Activated naive CD8-positive, alpha-beta T cell (primary cell): ENCODE data around the gene RAB1A.

Experiments used
- H3K27ac Mint-ChIP-seq: one replicate; pipeline ENCODE4 v1.8.0; 2021; ENCODE audit warnings: mixed read lengths
- H3K27me3 Mint-ChIP-seq: one replicate; pipeline ENCODE4 v1.8.0; 2021; ENCODE audit warnings: mixed read lengths
- H3K36me3 Mint-ChIP-seq: one replicate; pipeline ENCODE4 v1.8.0; 2021; ENCODE audit warnings: mixed read lengths
- H3K4me1 Mint-ChIP-seq: one replicate; pipeline ENCODE4 v1.8.0; 2021; ENCODE audit warnings: low read depth, mixed read lengths
- H3K4me3 Mint-ChIP-seq: one replicate; pipeline ENCODE4 v1.8.0; 2021; ENCODE audit warnings: mild to moderate bottlenecking, mixed read lengths
- H3K9me3 Mint-ChIP-seq: one replicate; pipeline ENCODE4 v1.8.0; 2021; ENCODE audit warnings: low read depth, mixed read lengths

Gene RAB1A

DNA sequence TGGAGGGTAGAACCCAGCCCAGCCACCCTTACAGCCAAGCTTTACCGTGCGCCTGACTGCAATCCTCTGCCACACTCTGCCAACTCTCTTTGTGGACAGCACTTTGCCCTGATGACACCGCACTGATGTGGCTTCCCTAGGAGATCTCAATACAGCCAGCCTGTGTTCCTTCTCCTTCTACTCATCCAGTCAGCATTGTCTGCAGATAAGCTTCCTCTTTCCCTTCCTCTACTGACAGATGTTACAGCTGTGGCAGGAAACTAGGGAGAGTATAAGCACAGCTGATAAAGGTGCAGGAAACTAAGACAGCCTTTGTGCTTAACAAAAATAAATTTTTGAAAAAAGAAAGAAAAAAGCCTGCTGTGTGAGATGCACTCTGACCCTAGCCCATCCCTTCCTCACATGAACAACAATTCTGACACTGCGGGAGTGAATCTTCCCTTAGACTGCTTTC lies 48.6 kb downstream of the RAB1A start:
- H3K27me3 Mint-ChIP-seq: no peaks in the 10 kb centered on the region
- no peak overlapping the region for H3K4me3 Mint-ChIP-seq
- no peaks in the 10 kb centered on the region for H3K36me3 Mint-ChIP-seq
- H3K4me1 Mint-ChIP-seq: peaks cover 10% of the 10 kb centered on the region
- peak overlapping the region; percentile 72 for H3K27ac Mint-ChIP-seq
- H3K9me3 Mint-ChIP-seq: no peaks in the 10 kb centered on the region

DNA sequence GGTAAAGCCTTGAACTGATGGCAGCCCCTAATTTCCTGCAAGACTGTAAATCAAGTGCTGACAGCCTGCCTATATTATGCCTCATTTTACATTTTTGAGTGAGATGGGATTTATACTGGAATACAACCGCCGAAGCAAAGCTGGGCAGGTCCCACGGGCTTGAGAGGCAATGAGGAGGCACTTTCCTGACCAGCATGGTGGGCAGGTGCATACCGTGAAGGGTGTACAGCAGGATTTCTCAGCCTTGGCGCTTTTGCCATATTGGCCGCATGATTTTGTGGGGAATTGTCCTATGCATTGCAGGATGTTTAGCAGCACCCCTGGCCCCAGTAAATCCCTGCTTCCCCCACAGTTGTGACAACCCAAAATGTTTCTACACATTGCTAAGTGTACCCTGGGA lies 50.9 kb downstream of the RAB1A start:
- Mint-ChIP-seq H3K4me1 (peaks cover 10% of the 10 kb centered on the region), H3K36me3 (no peaks in the 10 kb centered on the region)

DNA sequence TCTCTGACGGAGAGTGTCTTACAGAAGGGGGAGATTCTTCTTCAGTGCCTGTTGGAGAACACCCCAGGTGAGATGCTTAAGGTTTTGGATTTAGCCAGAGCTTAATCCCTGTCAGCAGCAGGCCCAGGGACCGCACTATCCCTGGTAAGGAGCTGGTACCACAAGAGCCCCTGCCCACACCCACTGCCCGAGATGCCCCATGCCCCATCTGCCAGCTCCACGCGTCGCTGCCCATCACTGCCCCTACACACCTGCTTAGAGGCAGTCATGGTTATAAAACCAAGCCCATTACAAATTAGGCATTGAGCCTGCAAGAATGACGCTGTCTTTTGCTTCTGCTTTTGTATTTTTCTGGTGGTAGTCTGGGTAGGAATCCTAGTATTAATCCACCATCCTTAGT lies 52.0 kb downstream of the RAB1A start:
- Mint-ChIP-seq H3K27ac (peak overlapping the region; percentile 37), H3K4me1 (peaks cover 10% of the 10 kb centered on the region), H3K27me3 (no peaks in the 10 kb centered on the region), H3K9me3 (no peaks in the 10 kb centered on the region), H3K4me3 (no peak overlapping the region), H3K36me3 (no peaks in the 10 kb centered on the region)

More for the DNA sequence above, 50.9 kb downstream of the RAB1A start:
- no peaks in the 10 kb centered on the region for H3K27me3 Mint-ChIP-seq
- H3K9me3 Mint-ChIP-seq: no peaks in the 10 kb centered on the region
- no peak overlapping the region for H3K27ac Mint-ChIP-seq
- H3K4me3 Mint-ChIP-seq: no peak overlapping the region

DNA sequence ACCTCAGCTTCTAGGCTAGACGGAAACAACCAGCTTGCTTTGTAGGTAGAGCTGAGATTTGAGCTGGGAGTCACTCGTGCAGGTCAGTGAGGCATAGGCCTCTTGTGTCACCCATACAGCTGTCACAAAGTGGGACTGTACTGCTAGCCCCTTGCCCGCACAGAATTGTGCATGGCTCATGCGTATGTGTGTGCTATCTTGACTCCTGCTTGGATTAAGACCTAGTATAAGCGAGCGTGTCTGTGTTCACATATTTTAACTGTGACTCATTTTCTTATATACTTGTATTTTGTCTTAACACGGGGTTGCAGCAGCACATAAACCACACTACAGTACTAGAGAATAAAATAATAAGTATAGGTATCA lies 53.6 kb downstream of the RAB1A start:
- H3K36me3 Mint-ChIP-seq: no peaks in the 10 kb centered on the region
- no peaks in the 10 kb centered on the region for H3K9me3 Mint-ChIP-seq
- no peaks in the 10 kb centered on the region for H3K4me1 Mint-ChIP-seq
- H3K27me3 Mint-ChIP-seq: no peaks in the 10 kb centered on the region
- no peak overlapping the region for H3K4me3 Mint-ChIP-seq
- H3K27ac Mint-ChIP-seq: peak overlapping the region; percentile 54

DNA sequence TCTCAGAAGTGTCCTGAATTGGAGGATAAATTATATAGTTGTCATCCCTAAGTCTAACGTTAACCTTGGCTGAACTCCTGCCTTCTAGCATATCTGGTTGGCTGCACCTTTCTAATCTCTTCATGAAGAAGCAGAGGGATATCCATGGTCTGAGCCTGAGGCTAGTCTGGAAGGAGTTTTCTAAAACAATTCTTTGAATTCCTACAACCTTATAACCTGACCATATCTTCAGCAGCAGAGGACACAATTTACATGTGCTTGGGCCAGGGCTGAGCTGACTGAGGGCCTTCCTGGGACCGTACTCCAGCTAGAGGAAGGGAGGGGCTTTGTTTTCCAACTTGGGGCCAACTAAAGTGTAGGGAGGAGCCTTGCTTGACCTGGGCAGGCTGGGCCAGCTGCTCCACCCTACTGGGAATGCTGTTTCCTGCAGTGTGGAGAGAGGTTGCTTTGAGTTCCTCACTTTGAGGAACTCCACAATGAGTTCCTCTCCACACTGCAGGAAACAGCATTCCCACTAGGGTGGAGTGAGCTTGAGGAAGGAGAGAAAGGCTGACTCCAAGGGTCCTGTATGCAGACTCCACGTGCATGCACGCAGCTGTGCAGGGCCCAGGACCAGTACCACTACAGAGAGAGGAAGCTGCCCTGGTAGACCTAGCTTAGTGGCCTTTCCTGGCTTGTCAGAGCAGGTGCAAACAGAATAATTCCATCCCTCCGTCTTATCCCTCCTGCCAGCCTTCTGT lies 54.1 kb downstream of the RAB1A start:
- Mint-ChIP-seq H3K36me3 (no peaks in the 10 kb centered on the region), H3K27me3 (no peaks in the 10 kb centered on the region), H3K27ac (peak overlapping the region; percentile 58), H3K9me3 (no peaks in the 10 kb centered on the region), H3K4me1 (peaks cover 1% of the 10 kb centered on the region), H3K4me3 (no peak overlapping the region)

DNA sequence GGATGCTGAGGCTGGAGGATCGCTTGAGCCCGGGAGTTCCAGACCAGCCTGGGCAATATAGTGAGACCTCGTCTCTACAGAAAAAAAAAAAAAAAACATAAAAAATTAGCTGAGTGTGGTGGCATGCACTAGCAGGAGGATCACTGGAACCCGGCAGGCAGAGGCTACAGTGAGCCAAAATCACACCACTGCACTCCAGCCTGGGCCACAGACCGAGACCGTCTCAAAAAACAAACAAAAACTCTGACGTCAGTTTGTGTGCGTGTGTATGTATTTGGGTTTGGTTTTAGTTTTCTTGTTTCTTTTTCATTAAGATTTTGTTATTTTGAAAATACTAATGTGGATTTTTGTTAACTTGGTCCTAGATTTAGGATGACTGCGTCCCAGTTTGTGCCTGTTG lies 54.7 kb downstream of the RAB1A start:
- Mint-ChIP-seq H3K27me3 (no peaks in the 10 kb centered on the region), H3K27ac (no peak overlapping the region), H3K4me3 (no peak overlapping the region), H3K4me1 (peaks cover 7% of the 10 kb centered on the region), H3K9me3 (no peaks in the 10 kb centered on the region), H3K36me3 (peaks cover 3% of the 10 kb centered on the region)

DNA sequence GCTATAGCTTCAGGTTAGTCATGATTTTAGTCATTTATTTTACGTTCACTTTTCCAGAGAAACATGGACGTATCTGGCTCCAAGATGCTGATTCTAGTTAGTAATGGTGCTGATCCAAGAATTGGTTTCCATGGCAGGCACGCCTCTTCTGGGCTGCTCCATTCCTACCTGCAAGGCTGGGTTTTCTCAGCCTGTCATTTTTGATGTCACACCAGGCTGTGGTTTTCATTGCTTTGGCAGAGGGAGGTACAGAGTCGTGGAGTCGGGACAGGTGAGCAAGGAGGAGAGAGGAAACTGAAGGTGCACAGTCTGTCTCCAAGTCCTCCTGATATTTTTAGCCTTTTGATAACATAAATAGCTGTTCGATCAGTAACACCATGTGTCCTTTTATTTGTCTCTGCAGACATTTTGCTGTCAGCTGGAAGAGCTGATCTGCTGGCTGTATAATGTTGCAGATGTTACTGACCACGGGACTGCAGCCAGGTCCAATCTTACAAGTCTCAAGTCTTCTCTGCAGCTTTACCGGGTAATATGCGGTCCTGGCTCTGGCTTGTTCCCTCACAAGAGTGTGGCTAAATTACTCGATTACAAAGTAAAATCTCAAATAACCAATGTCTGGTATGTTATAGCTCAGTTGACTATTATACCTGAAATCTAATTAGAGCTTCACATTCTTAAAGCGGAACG lies 55.9 kb downstream of the RAB1A start:
- H3K27ac Mint-ChIP-seq: peak overlapping the region; percentile 54
- peaks cover 3% of the 10 kb centered on the region for H3K36me3 Mint-ChIP-seq
- no peaks in the 10 kb centered on the region for H3K9me3 Mint-ChIP-seq
- peaks cover 7% of the 10 kb centered on the region for H3K4me1 Mint-ChIP-seq
- H3K4me3 Mint-ChIP-seq: no peak overlapping the region
- H3K27me3 Mint-ChIP-seq: no peaks in the 10 kb centered on the region

DNA sequence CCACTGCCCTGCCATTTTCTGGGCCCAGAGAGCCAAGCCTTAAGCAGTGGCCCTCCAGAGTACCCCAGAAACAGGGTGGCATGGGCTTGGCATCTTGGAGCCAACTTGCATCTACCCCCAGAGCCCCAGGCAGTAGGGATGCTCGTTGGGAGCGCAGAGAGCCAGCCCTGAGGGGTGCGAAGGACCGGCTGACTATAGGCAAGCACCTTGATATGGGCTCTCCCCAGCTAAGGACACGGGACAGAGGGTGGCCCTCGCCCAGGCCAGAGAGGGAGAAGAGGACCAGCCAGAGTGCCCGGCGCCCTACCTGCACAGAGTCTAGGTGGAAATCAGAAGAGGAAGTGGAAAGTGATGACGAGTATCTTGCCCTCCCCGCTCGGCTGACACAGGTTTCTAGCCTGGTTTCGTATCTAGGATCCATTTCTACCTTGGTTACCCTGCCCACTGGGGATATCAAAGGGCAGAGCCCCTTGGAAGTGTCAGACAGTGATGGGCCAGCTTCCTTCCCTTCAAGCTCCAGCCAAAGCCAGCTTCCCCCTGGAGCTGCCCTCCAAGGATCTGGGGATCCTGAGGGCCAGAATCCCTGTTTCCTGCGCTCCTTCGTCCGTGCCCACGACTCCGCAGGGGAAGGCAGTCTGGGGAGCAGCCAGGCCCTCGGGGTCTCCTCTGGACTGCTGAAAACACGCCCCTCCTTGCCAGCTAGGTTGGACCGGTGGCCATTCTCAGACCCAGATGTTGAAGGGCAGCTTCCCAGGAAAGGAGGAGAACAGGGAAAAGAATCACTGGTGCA lies 57.5 kb downstream of the RAB1A start:
- Mint-ChIP-seq H3K9me3 (no peaks in the 10 kb centered on the region), H3K27ac (peak overlapping the region; percentile 34), H3K4me1 (peaks cover 19% of the 10 kb centered on the region), H3K27me3 (no peaks in the 10 kb centered on the region), H3K36me3 (peaks cover 3% of the 10 kb centered on the region), H3K4me3 (no peak overlapping the region)

DNA sequence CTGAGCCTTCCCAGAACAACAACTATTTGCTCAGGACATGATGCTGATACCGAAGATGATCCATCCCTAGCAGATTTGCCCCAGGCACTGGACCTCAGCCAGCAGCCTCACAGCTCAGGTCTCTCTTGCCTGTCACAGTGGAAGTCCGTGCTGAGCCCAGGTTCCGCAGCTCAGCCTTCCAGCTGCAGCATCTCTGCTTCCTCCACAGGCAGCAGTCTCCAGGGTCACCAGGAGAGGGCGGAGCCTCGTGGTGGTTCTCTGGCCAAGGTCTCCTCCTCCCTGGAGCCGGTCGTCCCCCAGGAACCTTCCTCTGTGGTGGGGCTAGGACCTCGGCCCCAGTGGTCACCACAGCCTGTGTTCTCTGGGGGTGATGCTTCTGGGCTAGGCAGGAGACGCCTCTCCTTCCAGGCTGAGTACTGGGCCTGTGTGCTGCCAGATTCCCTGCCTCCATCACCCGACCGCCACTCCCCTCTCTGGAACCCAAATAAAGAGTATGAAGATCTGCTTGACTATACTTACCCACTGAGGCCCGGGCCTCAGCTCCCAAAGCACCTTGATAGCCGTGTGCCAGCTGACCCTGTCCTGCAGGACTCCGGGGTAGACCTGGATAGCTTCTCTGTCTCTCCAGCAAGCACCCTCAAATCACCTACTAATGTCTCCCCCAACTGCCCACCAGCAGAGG lies 58.3 kb downstream of the RAB1A start:
- Mint-ChIP-seq H3K9me3 (no peaks in the 10 kb centered on the region), H3K36me3 (peaks cover 3% of the 10 kb centered on the region), H3K4me3 (no peak overlapping the region), H3K27me3 (no peaks in the 10 kb centered on the region), H3K27ac (peak overlapping the region; percentile 66), H3K4me1 (peaks cover 27% of the 10 kb centered on the region)

DNA sequence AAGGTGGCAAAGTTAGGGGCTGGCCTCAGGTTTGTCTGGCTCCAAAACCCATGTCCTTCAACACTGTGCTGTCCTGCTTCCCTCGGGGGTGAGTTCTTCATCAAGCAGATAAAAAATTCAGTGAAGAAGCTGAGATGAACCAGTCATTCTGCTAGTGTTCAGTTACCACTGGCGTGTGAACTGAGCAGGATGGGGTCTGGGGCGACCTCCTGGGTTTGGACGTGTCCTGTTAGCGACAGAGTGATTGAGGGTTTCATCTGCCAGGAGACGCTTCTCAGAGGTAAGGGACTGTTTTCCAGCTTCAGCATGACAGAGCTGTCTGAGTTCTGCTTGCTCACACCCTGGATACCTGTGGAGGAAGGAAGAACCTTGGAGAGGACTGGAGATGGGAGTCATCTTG lies 59.0 kb downstream of the RAB1A start:
- Mint-ChIP-seq H3K27me3 (no peaks in the 10 kb centered on the region), H3K36me3 (peaks cover 3% of the 10 kb centered on the region)

DNA sequence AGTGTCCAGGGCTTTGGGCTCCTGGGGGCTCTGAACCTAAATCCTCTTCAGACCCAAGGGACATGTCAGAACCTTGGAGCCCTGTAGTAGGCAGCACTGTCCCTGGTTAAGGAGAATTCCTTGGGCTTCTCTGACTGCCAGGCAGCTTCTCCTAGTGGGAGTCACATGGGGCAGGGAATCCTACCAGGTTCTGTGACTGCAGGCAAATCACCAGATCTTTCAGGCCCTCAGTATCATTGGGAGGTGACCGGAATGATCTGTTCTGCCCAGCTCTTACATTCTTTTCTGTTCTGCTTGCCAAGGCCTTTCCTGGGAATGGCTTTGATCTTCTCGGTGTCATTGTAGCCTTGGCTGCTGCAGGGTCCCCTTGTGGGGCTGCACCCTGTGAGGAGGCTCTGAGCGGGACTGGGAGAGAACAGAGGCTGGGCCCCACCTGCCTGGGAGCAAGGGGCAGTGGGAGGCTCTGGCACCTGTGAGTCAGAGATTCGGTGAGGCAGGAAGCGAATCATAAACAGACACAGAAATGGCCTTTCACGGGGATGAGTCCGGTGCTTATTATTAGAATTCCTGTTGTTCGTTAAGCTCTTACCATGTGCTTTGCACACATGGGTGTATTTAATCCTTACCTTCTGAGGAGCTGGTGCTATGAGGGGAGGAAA lies 59.6 kb downstream of the RAB1A start:
- H3K9me3 Mint-ChIP-seq: no peaks in the 10 kb centered on the region
- peaks cover 3% of the 10 kb centered on the region for H3K36me3 Mint-ChIP-seq
- H3K27ac Mint-ChIP-seq: peak overlapping the region; percentile 92
- H3K27me3 Mint-ChIP-seq: no peaks in the 10 kb centered on the region
- peaks cover 34% of the 10 kb centered on the region for H3K4me1 Mint-ChIP-seq
- H3K4me3 Mint-ChIP-seq: no peak overlapping the region

More for the DNA sequence above, 59.0 kb downstream of the RAB1A start:
- no peaks in the 10 kb centered on the region for H3K9me3 Mint-ChIP-seq
- H3K27ac Mint-ChIP-seq: peak overlapping the region; percentile 92
- H3K4me3 Mint-ChIP-seq: no peak overlapping the region
- H3K4me1 Mint-ChIP-seq: peaks cover 30% of the 10 kb centered on the region

DNA sequence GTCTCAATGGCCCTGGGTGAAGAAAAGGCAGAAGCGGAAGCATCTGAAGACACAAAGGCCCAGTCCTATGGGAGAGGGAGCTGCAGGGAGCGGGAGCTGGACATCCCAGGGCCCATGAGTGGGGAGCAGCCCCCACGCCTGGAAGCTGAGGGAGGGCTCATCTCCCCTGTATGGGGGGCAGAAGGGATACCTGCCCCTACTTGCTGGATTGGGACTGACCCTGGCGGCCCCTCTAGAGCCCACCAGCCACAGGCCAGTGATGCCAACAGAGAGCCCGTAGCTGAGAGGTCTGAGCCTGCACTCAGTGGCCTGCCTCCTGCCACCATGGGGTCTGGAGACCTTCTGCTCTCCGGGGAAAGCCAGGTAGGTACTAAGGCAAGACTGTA lies 60.5 kb downstream of the RAB1A start:
- Mint-ChIP-seq H3K4me3 (no peak overlapping the region), H3K27me3 (no peaks in the 10 kb centered on the region), H3K9me3 (no peaks in the 10 kb centered on the region), H3K36me3 (peaks cover 3% of the 10 kb centered on the region), H3K4me1 (peaks cover 42% of the 10 kb centered on the region), H3K27ac (peak overlapping the region; percentile 87)

DNA sequence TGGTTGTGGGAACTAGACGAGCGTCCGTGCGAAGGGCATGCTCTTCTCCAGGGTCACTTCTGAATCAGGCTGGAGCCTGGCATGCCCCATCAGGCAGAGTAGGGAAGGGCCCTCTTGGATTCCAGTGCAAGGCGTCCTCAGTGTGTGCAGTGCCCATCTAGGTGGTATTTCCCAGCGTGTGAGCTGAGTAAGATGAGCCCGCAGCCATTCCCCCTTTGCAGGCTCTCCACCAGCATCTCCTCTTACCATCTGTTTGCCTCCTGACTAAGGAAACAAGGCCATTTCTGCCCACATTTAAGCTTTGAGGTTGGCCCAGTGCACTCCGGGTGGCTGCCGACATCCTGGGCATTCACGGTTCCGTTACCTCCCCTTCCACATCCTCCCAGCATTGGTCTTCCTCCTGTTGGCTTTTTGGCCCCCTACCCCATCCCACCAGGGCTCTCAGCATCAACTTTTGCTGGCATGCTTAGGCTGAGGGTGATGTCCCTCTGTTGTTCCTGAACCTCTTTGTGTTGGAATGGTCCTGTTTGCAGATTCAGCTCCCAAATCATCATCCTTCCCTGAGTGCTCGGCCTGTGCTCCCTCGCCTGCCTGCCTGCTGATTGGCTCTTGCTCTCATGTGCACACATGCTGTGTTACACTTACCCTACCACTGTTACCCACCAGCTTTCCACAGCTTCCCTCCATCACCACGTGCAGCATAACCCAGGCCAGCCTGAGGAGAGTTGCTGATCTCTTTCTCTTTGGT lies 61.9 kb downstream of the RAB1A start:
- peaks cover 50% of the 10 kb centered on the region for H3K4me1 Mint-ChIP-seq
- H3K36me3 Mint-ChIP-seq: peaks cover 3% of the 10 kb centered on the region
- H3K27me3 Mint-ChIP-seq: no peaks in the 10 kb centered on the region
- peak overlapping the region; percentile 24 for H3K4me3 Mint-ChIP-seq
- H3K27ac Mint-ChIP-seq: peak overlapping the region; percentile 80
- no peaks in the 10 kb centered on the region for H3K9me3 Mint-ChIP-seq
